ENCODE results near the gene NRP2. TPM values are rescaled to one million over a fixed set of nuclear protein-coding genes. Genes with fewer than 3 reads are reported as not detected.

Gene NRP2
- total RNA-seq, 4 donors from 2014 or later: 128 to 196 (median 176) TPM

GRCh38 chr2:205750797-205751196, 68.5 kb downstream of the NRP2 start:
- Histone ChIP-seq H3K4me3 (no peak overlapping the region), H3K27me3 (no peaks in the 10 kb centered on the region), H3K27ac (peak overlapping the region in 2 of 4 donors; percentile 89 to 90), H3K4me1 (peaks cover 0 to 99% (median 33%) of the 10 kb centered on the region in 4 donors), H3K36me3 (peaks cover 0 to 57% (median 0%) of the 10 kb centered on the region in 3 donors), H3K9me3 (no peaks in the 10 kb centered on the region)
- TF ChIP-seq, protein P1, sequence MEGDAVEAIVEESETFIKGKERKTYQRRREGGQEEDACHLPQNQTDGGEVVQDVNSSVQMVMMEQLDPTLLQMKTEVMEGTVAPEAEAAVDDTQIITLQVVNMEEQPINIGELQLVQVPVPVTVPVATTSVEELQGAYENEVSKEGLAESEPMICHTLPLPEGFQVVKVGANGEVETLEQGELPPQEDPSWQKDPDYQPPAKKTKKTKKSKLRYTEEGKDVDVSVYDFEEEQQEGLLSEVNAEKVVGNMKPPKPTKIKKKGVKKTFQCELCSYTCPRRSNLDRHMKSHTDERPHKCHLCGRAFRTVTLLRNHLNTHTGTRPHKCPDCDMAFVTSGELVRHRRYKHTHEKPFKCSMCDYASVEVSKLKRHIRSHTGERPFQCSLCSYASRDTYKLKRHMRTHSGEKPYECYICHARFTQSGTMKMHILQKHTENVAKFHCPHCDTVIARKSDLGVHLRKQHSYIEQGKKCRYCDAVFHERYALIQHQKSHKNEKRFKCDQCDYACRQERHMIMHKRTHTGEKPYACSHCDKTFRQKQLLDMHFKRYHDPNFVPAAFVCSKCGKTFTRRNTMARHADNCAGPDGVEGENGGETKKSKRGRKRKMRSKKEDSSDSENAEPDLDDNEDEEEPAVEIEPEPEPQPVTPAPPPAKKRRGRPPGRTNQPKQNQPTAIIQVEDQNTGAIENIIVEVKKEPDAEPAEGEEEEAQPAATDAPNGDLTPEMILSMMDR (IDR thresholded peaks at IDR 0.05): no peak
- no peak for TF ChIP-seq EP300 (IDR thresholded peaks at IDR 0.05)
- TF ChIP-seq POLR2A (IDR thresholded peaks at IDR 0.05): no peak
- WGBS, 2 donors: 32 to 34% methylated on average over 3 of the region's 3 CpGs
- no peak for DNase-seq (ENCODE audit: low spot score in 2 of 2)

GRCh38 chr2:205751569-205752031, 69.3 kb downstream of the NRP2 start:
- Histone ChIP-seq H3K4me1 (peaks cover 4 to 99% (median 39%) of the 10 kb centered on the region in 4 donors), H3K36me3 (peaks cover 0 to 49% (median 0%) of the 10 kb centered on the region in 3 donors), H3K4me3 (no peak overlapping the region), H3K9me3 (no peaks in the 10 kb centered on the region), H3K27me3 (no peaks in the 10 kb centered on the region), H3K27ac (peak overlapping the region; percentile 26 to 90 (median 62))
- DNase-seq (ENCODE audit: low spot score in 2 of 2): no peak
- TF ChIP-seq, protein P1 (IDR thresholded peaks at IDR 0.05): no peak
- TF ChIP-seq EP300 (IDR thresholded peaks at IDR 0.05): peak in 1 of 2 donors; percentile 57
- WGBS, 2 donors: 21 to 42% methylated on average over 5 of the region's 5 CpGs

DNA sequence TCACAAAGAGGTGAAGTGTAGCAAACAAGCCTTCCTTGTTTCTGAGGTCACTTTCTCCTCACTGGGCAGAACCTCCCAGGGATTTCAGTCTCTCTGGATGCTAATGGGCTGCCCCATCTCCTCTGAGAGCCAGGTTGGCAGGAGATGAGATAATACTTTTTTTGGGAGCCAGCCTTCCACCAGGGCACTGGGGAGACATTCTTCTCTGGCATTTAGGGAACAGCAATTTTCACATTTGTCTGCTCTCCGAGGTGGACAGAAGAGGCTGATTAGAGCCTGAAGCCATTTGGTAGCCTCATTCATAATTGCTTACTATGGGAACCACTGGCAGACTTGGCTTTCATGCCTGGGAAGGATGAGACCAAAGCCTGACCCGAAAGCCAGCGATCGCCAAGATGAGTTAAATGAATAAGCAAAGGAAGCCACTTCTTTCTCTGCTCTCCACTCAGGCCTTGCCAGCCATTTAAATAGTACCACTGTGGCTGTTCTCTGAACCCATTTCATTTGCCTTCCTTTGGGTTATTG, 70.1 kb downstream of the NRP2 start:
- no peak for DNase-seq (ENCODE audit: low spot score in 2 of 2)
- H3K4me1 ChIP-seq: peaks cover 6 to 100% (median 47%) of the 10 kb centered on the region in 4 donors
- TF ChIP-seq EP300 (IDR thresholded peaks at IDR 0.05): no peak
- H3K9me3 ChIP-seq: no peaks in the 10 kb centered on the region
- H3K4me3 ChIP-seq: no peak overlapping the region
- peaks cover 0 to 41% (median 0%) of the 10 kb centered on the region in 3 donors for H3K36me3 ChIP-seq
- no peaks in the 10 kb centered on the region for H3K27me3 ChIP-seq
- H3K27ac ChIP-seq: peak overlapping the region; percentile 26 to 90 (median 62)
- WGBS, 2 donors: 67 to 71% methylated on average over 4 of the region's 4 CpGs

DNA sequence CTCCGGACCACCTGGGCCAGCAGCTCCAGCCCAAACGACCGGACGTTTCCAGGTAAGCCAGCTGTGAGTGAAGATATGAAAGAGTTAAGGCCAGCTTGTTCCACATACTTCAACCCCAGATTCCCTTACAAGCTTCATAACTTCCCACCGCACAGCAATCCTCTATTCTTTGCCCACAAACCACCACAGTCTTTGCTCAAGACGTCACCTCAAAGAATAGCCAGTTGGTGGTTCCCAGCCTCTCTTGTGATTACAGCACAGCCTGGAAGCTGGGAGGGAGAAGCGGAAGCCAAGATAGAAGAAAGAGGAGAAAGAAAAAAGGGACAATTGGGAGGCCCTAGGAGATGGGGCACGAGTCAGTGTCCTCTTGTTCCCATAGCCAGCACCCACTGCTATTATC, 70.6 kb downstream of the NRP2 start:
- peak overlapping the region in 3 of 4 donors; percentile 2 to 90 (median 89) for H3K27ac ChIP-seq
- H3K9me3 ChIP-seq: no peaks in the 10 kb centered on the region
- TF ChIP-seq, protein P1 (IDR thresholded peaks at IDR 0.05): no peak
- TF ChIP-seq EP300 (IDR thresholded peaks at IDR 0.05) (no peak), POLR2A (IDR thresholded peaks at IDR 0.05) (no peak)
- peaks cover 0 to 36% (median 0%) of the 10 kb centered on the region in 3 donors for H3K36me3 ChIP-seq
- 56 to 68% methylated on average over 8 of the region's 8 CpGs for WGBS, 2 donors
- H3K27me3 ChIP-seq: no peaks in the 10 kb centered on the region
- no peak for DNase-seq (ENCODE audit: low spot score in 2 of 2)
- H3K4me1 ChIP-seq: peaks cover 6 to 100% (median 51%) of the 10 kb centered on the region in 4 donors
- H3K4me3 ChIP-seq: no peak overlapping the region

DNA sequence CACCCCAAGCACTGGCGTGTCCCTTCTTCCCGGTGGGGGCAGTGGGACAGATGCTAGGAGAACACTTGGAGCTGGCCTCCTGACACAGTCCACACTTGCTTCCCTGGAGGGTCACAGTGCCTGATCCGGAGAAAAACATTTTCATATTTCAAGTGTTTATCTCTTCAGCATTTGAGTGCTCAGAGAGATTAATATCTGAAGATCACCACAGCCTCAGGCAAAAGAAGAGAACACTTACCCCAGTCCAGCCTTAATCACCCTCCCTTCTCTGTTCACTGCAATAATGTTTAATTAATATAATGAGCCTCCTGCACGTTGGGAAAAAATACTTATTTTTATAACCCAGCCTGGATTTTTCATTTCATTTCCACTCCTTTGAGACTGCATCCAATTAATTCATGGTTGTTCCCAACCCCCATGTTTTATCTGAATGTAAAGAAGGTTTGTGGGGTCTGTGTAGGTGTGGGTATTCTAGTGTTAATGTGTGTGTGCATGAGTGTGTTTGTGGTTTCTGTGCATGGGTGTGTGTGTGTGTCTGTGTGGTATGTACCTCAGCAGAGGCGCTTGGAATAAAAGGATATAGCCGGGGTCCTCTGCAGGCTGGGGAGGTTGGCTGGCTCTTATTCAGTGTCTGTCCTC, 72.1 kb downstream of the NRP2 start:
- 32 to 36% methylated on average over 6 of the region's 6 CpGs for WGBS, 2 donors
- Histone ChIP-seq H3K9me3 (no peaks in the 10 kb centered on the region), H3K27me3 (no peaks in the 10 kb centered on the region), H3K4me3 (no peak overlapping the region), H3K27ac (peak overlapping the region; percentile 63 to 90 (median 80)), H3K4me1 (peaks cover 6 to 100% (median 57%) of the 10 kb centered on the region in 4 donors), H3K36me3 (peaks cover 0 to 21% (median 0%) of the 10 kb centered on the region in 3 donors)
- TF ChIP-seq POLR2A (IDR thresholded peaks at IDR 0.05) (no peak), EP300 (IDR thresholded peaks at IDR 0.05) (no peak)
- DNase-seq (ENCODE audit: low spot score in 2 of 2): no peak

DNA sequence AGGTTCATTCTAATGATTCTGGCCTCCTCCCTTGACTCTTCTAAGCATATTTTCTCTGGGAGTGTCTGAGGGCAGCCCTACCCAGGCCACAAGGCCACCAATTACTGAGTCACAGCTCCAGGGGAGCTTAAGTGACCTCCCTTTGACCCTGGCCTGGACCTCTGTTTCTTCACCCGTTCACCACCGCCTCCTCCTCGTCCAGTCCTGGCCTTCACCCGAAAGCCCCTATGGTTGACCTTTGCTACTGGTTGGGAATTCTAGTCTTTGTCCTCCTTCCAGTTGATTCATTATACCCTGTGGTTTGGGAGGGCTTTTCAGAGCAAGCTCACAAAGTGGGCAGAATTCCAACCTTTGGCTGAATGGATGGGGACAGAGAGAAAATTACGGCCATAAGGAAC, 72.6 kb downstream of the NRP2 start:
- peak in 1 of 2 donors; percentile 32 for DNase-seq (ENCODE audit: low spot score in 2 of 2)

More for the DNA sequence above, 72.6 kb downstream of the NRP2 start:
- Histone ChIP-seq H3K36me3 (peaks cover 0 to 18% (median 0%) of the 10 kb centered on the region in 3 donors), H3K9me3 (no peaks in the 10 kb centered on the region), H3K4me3 (no peak overlapping the region), H3K27ac (peak overlapping the region; percentile 63 to 90 (median 80)), H3K27me3 (no peaks in the 10 kb centered on the region), H3K4me1 (peaks cover 6 to 100% (median 58%) of the 10 kb centered on the region in 4 donors)
- TF ChIP-seq EP300 (IDR thresholded peaks at IDR 0.05): peak in 1 of 2 donors; percentile 75
- TF ChIP-seq, protein P1 (IDR thresholded peaks at IDR 0.05): no peak
- no peak for TF ChIP-seq POLR2A (IDR thresholded peaks at IDR 0.05)
- WGBS, 2 donors: 20 to 22% methylated on average over 5 of the region's 5 CpGs
